Measurements from ENCODE around the gene ATP6V1B1.

- TF ChIP-seq CTCF (IDR thresholded peaks at IDR 0.05) (no peak), POLR2A (IDR thresholded peaks at IDR 0.05) (no peak)
These were observed 47.3 kb downstream of the ATP6V1B1 start for GRCh38 chr2:70982971-70983370.
